ENCODE data around the gene HTR3B.

GRCh38 chr11:113865873-113866272, 38.7 kb upstream of the HTR3B start:
- no peak for TF ChIP-seq CREB5 (CRISPR knock-in tag; IDR thresholded peaks at IDR 0.05; ENCODE audit: low read depth)
- TF ChIP-seq TOX (CRISPR knock-in tag; IDR thresholded peaks at IDR 0.05; ENCODE audit: borderline replicate concordance) = no peak
- no peak for TF ChIP-seq ZFP3 (CRISPR knock-in tag; IDR thresholded peaks at IDR 0.05)
- no peak for TF ChIP-seq PATZ1 (CRISPR knock-in tag; IDR thresholded peaks at IDR 0.05; ENCODE audit: borderline replicate concordance)
